Keratinocyte (primary cell): ENCODE measurements around the gene MSL1. TPM values are rescaled to one million over a fixed set of nuclear protein-coding genes. Genes with fewer than 3 reads are reported as not detected.

Experiments
- DNase-seq: peaks from one replicate; pipeline ENCODE4 v3.0.0-alpha.2; 2011; ENCODE audit warnings: low read depth, missing footprints, low spot score
- FAIRE-seq: peaks from 2 replicates; lab custom pipeline; 2011; peaks lifted over from hg19 to GRCh38; lab: Jason Lieb, UNC
- H2AFZ ChIP-seq: 2 replicates; pipeline ENCODE4 v1.6.0; 2012; ENCODE audit warnings: low read length, control low read depth, inconsistent platforms; ENCODE audit not compliant: control insufficient read depth
- H3K27ac ChIP-seq: 2 replicates; pipeline ENCODE4 v1.5.1; 2011; ENCODE audit warnings: low read length; ENCODE audit not compliant: control insufficient read depth, insufficient read depth
- H3K27me3 ChIP-seq: 3 replicates; pipeline ENCODE4 v1.6.0; 2011; ENCODE audit warnings: low read length; ENCODE audit not compliant: control insufficient read depth, insufficient read depth; ENCODE audit errors: extremely low read depth
- H3K36me3 ChIP-seq, 2 experiments: 2 replicates in 1 of 2; 3 replicates in 1 of 2; pipeline ENCODE4 v1.5.1; 2011; ENCODE audit warnings: low read length in 2 of 2, mild to moderate bottlenecking in 1 of 2; ENCODE audit not compliant: control insufficient read depth in 2 of 2, insufficient read depth in 2 of 2; ENCODE audit errors: extremely low read depth in 1 of 2
- H3K4me1 ChIP-seq: 3 replicates; pipeline ENCODE4 v1.5.1; 2011; ENCODE audit warnings: low read length; ENCODE audit not compliant: control insufficient read depth, insufficient read depth; ENCODE audit errors: extremely low read depth
- H3K4me2 ChIP-seq: 3 replicates; pipeline ENCODE4 v1.6.0; 2011; ENCODE audit warnings: low read depth, low read length; ENCODE audit not compliant: control insufficient read depth, insufficient read depth; ENCODE audit errors: extremely low read depth
- H3K4me3 ChIP-seq, 3 experiments: fragments of 200-600 bp in 1 of 3; sonication (generic) in 1 of 3; 2 replicates in 2 of 3; 3 replicates in 1 of 3; pipeline ENCODE4 v1.5.1; 2011 to 2016; ENCODE audit warnings: low read length in 3 of 3, mild to moderate bottlenecking in 3 of 3, control low read depth in 2 of 3, inconsistent platforms in 1 of 3, low read depth in 1 of 3, mixed read lengths in 1 of 3, mixed run types in 1 of 3, moderate library complexity in 1 of 3; ENCODE audit not compliant: control insufficient read depth in 2 of 3, insufficient read depth in 2 of 3; ENCODE audit errors: extremely low read depth in 1 of 3
- H3K79me2 ChIP-seq: 2 replicates; pipeline ENCODE4 v1.6.0; 2012; ENCODE audit warnings: low read length; ENCODE audit not compliant: control insufficient read depth, insufficient read depth
- H3K9ac ChIP-seq: 3 replicates; pipeline ENCODE4 v1.6.0; 2011; ENCODE audit warnings: low read length; ENCODE audit not compliant: control insufficient read depth, insufficient read depth; ENCODE audit errors: extremely low read depth
- H3K9me1 ChIP-seq: 3 replicates; pipeline ENCODE4 v1.6.0; 2011; ENCODE audit warnings: low read length; ENCODE audit not compliant: control insufficient read depth, insufficient read depth; ENCODE audit errors: extremely low read depth
- H3K9me3 ChIP-seq: 2 replicates; pipeline ENCODE4 v1.5.1; 2012; ENCODE audit warnings: low read depth, low read length; ENCODE audit not compliant: control insufficient read depth
- H4K20me1 ChIP-seq: 3 replicates; pipeline ENCODE4 v1.6.0; 2011; ENCODE audit warnings: low read length; ENCODE audit not compliant: control insufficient read depth, insufficient read depth; ENCODE audit errors: extremely low read depth
- CTCF ChIP-seq, 3 experiments: IDR thresholded peaks in 1 of 3; conservative IDR thresholded peaks in 1 of 3; optimal IDR thresholded peaks in 1 of 3; 2 replicates in 2 of 3; 3 replicates in 1 of 3; pipeline versions ENCODE3 to v1.5.1; 2011; ENCODE audit warnings: low read length in 3 of 3, mild to moderate bottlenecking in 3 of 3, moderate library complexity in 2 of 3, control low read depth in 1 of 3, inconsistent platforms in 1 of 3; ENCODE audit not compliant: insufficient read depth in 2 of 3; ENCODE audit errors: extremely low read depth in 1 of 3
- EZH2 ChIP-seq: IDR thresholded peaks from one replicate; pipeline ENCODE4 v1.6.1; 2012; ENCODE audit warnings: inconsistent platforms, mild to moderate bottlenecking, low read length, moderate library complexity
- dilution Hi-C: fragments of 300-500 bp; cut with MboI; formaldehyde crosslinking; loops from one replicate; pipeline ENCODE4 v1.7.0; 2020; ENCODE audit warnings: low sequenced_read_pairs; ENCODE audit not compliant: extremely low pct_ligation_motif_present
- polyA plus RNA-seq, 5 experiments: library from polyadenylated mRNA; depleted of rRNA in 3 of 5; stranded (reverse) in 3 of 5; stranded (forward) in 1 of 5; unstranded in 1 of 5; fragments of >200 nt; gene quantifications; 1 replicate in 1 of 5; 2 replicates in 3 of 5; 3 replicates in 1 of 5; pipeline versions ENCODE4 v1.2.1 to v1.2.3, GENCODE V29; 2011 to 2012; ENCODE audit warnings: missing spikeins in 2 of 5, low read depth in 1 of 5, low replicate concordance in 1 of 5

MSL1 gene
- polyA plus RNA-seq, 1 donor (not counting 4 experiments of a cell fraction or from before 2014, with no cell fraction given), result 66.8 TPM

GRCh38 chr17:40157973-40158372 is 36.2 kb downstream of the MSL1 start:
- H3K9me1 ChIP-seq, result no peaks in the 10 kb centered on the region
- H3K9me3 ChIP-seq, result no peaks in the 10 kb centered on the region
- no peaks in the 10 kb centered on the region for H3K27me3 ChIP-seq
- H3K4me1 ChIP-seq, result no peaks in the 10 kb centered on the region
- FAIRE-seq, result no peak
- no peak for DNase-seq
- peaks cover 35% of the 10 kb centered on the region for H3K79me2 ChIP-seq
- no peak overlapping the region for H3K27ac ChIP-seq
- no peak overlapping the region for H2AFZ ChIP-seq
- no peak overlapping the region for H3K9ac ChIP-seq
- no peak for TF ChIP-seq EZH2
- TF ChIP-seq CTCF (optimal IDR thresholded peaks at IDR 0.05 in 1 of 3, IDR thresholded peaks at IDR 0.05 in 1 of 3, conservative IDR thresholded peaks at IDR 0.05 in 1 of 3; ENCODE audit: extremely low read depth in 1 of 3, insufficient read depth in 2 of 3, low read length in 3 of 3), result no peak
- no peaks in the 10 kb centered on the region for H4K20me1 ChIP-seq
- H3K36me3 ChIP-seq, result peaks cover 7 to 27% of the 10 kb centered on the region in 2 experiments
- no peak overlapping the region for H3K4me3 ChIP-seq
- dilution Hi-C loops, result no loop called here
- H3K4me2 ChIP-seq, result no peak overlapping the region

- Histone ChIP-seq H3K27ac (no peak overlapping the region), H3K27me3 (no peaks in the 10 kb centered on the region), H3K9ac (no peak overlapping the region), H3K4me1 (no peaks in the 10 kb centered on the region), H3K4me3 (no peak overlapping the region), H3K36me3 (peaks cover 6 to 23% of the 10 kb centered on the region in 2 experiments), H3K79me2 (peaks cover 32% of the 10 kb centered on the region), H2AFZ (no peak overlapping the region), H3K4me2 (no peak overlapping the region), H3K9me3 (no peaks in the 10 kb centered on the region), H3K9me1 (no peaks in the 10 kb centered on the region), H4K20me1 (no peaks in the 10 kb centered on the region)
- dilution Hi-C loops, result no loop called here
- FAIRE-seq (no peak), DNase-seq (no peak)
- TF ChIP-seq EZH2, result no peak
- no peak for TF ChIP-seq CTCF (optimal IDR thresholded peaks at IDR 0.05 in 1 of 3, IDR thresholded peaks at IDR 0.05 in 1 of 3, conservative IDR thresholded peaks at IDR 0.05 in 1 of 3; ENCODE audit: extremely low read depth in 1 of 3, insufficient read depth in 2 of 3, low read length in 3 of 3)
These were observed 36.8 kb downstream of the MSL1 start for GRCh38 chr17:40158438-40159013.
